ENCODE data around the gene PARVG.

DNA sequence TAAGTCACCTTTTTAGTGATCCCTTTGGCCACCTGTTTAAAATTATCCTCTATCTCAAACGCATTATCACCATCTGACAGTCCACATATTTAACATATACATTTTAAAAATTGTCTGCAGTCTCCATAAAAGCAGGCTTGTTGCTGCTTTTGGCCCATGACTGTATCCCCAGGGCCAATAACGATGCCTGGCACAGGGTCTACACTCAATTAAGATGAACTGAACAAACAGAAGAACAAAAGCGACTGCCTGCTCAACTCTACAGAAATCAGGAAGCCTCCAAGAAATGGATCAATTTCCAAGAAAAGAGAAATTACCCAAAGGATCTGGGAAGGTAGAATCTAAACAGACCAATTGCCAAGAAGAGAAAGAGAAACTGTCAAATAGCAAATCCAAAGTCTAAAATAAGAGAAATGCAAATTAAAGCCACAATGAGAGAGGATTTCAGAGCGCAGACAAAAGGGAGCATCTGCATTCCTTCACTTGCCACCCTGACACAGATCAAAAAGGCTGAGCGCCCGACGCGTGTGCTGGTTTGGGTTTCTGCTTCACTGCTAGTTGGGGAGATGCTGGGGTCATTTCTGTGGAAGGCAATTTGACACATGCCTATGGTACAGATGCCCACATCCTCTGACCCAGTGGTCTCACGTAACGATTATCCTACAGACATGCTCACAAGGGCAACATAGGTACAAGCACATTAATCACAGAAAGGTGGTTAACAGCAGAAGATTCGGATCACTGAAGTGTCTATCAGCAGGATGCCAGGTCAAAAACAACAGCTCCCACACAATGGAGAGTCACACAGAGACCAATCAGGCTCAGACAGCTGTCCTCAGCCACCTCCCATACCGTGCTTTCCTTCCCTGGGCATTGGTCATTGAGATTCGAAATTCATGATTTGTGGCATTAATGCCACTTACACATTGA, 76.1 kb downstream of the PARVG start:
- TF ChIP-seq, protein P1, sequence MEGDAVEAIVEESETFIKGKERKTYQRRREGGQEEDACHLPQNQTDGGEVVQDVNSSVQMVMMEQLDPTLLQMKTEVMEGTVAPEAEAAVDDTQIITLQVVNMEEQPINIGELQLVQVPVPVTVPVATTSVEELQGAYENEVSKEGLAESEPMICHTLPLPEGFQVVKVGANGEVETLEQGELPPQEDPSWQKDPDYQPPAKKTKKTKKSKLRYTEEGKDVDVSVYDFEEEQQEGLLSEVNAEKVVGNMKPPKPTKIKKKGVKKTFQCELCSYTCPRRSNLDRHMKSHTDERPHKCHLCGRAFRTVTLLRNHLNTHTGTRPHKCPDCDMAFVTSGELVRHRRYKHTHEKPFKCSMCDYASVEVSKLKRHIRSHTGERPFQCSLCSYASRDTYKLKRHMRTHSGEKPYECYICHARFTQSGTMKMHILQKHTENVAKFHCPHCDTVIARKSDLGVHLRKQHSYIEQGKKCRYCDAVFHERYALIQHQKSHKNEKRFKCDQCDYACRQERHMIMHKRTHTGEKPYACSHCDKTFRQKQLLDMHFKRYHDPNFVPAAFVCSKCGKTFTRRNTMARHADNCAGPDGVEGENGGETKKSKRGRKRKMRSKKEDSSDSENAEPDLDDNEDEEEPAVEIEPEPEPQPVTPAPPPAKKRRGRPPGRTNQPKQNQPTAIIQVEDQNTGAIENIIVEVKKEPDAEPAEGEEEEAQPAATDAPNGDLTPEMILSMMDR (IDR thresholded peaks at IDR 0.05), result no peak
- TF ChIP-seq RARB (CRISPR knock-in tag; IDR thresholded peaks at IDR 0.05) (no peak), EP300 (IDR thresholded peaks at IDR 0.05) (no peak), CEBPB (IDR thresholded peaks at IDR 0.05) (no peak), POLR2A (IDR thresholded peaks at IDR 0.05; ENCODE audit: low read length) (no peak), BHLHE40 (IDR thresholded peaks at IDR 0.05; ENCODE audit: low read depth, low read length) (no peak), JUNB (IDR thresholded peaks at IDR 0.05) (no peak), TFCP2L1 (CRISPR knock-in tag; IDR thresholded peaks at IDR 0.05) (no peak)
- TF ChIP-seq, protein P2, sequence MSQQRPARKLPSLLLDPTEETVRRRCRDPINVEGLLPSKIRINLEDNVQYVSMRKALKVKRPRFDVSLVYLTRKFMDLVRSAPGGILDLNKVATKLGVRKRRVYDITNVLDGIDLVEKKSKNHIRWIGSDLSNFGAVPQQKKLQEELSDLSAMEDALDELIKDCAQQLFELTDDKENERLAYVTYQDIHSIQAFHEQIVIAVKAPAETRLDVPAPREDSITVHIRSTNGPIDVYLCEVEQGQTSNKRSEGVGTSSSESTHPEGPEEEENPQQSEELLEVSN (IDR thresholded peaks at IDR 0.05; ENCODE audit: borderline replicate concordance, low read depth), result no peak
- TF ChIP-seq, protein P3, sequence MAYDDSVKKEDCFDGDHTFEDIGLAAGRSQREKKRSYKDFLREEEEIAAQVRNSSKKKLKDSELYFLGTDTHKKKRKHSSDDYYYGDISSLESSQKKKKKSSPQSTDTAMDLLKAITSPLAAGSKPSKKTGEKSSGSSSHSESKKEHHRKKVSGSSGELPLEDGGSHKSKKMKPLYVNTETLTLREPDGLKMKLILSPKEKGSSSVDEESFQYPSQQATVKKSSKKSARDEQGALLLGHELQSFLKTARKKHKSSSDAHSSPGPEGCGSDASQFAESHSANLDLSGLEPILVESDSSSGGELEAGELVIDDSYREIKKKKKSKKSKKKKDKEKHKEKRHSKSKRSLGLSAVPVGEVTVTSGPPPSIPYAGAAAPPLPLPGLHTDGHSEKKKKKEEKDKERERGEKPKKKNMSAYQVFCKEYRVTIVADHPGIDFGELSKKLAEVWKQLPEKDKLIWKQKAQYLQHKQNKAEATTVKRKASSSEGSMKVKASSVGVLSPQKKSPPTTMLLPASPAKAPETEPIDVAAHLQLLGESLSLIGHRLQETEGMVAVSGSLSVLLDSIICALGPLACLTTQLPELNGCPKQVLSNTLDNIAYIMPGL (CRISPR knock-in tag; IDR thresholded peaks at IDR 0.05; ENCODE audit: borderline replicate concordance), result no peak
- TF ChIP-seq, protein P4, sequence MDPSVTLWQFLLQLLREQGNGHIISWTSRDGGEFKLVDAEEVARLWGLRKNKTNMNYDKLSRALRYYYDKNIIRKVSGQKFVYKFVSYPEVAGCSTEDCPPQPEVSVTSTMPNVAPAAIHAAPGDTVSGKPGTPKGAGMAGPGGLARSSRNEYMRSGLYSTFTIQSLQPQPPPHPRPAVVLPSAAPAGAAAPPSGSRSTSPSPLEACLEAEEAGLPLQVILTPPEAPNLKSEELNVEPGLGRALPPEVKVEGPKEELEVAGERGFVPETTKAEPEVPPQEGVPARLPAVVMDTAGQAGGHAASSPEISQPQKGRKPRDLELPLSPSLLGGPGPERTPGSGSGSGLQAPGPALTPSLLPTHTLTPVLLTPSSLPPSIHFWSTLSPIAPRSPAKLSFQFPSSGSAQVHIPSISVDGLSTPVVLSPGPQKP (IDR thresholded peaks at IDR 0.05; ENCODE audit: low read depth, low read length), result no peak
- TF ChIP-seq, protein P5, sequence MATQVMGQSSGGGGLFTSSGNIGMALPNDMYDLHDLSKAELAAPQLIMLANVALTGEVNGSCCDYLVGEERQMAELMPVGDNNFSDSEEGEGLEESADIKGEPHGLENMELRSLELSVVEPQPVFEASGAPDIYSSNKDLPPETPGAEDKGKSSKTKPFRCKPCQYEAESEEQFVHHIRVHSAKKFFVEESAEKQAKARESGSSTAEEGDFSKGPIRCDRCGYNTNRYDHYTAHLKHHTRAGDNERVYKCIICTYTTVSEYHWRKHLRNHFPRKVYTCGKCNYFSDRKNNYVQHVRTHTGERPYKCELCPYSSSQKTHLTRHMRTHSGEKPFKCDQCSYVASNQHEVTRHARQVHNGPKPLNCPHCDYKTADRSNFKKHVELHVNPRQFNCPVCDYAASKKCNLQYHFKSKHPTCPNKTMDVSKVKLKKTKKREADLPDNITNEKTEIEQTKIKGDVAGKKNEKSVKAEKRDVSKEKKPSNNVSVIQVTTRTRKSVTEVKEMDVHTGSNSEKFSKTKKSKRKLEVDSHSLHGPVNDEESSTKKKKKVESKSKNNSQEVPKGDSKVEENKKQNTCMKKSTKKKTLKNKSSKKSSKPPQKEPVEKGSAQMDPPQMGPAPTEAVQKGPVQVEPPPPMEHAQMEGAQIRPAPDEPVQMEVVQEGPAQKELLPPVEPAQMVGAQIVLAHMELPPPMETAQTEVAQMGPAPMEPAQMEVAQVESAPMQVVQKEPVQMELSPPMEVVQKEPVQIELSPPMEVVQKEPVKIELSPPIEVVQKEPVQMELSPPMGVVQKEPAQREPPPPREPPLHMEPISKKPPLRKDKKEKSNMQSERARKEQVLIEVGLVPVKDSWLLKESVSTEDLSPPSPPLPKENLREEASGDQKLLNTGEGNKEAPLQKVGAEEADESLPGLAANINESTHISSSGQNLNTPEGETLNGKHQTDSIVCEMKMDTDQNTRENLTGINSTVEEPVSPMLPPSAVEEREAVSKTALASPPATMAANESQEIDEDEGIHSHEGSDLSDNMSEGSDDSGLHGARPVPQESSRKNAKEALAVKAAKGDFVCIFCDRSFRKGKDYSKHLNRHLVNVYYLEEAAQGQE (IDR thresholded peaks at IDR 0.05), result no peak
- TF ChIP-seq, protein P6, sequence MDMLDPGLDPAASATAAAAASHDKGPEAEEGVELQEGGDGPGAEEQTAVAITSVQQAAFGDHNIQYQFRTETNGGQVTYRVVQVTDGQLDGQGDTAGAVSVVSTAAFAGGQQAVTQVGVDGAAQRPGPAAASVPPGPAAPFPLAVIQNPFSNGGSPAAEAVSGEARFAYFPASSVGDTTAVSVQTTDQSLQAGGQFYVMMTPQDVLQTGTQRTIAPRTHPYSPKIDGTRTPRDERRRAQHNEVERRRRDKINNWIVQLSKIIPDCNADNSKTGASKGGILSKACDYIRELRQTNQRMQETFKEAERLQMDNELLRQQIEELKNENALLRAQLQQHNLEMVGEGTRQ (IDR thresholded peaks at IDR 0.05), result no peak
- TF ChIP-seq, protein P7, sequence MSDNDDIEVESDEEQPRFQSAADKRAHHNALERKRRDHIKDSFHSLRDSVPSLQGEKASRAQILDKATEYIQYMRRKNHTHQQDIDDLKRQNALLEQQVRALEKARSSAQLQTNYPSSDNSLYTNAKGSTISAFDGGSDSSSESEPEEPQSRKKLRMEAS (IDR thresholded peaks at IDR 0.05), result no peak

All from A549 (cell line).